ENCODE data around the gene PDP2.

The PDP2 gene, protein sequence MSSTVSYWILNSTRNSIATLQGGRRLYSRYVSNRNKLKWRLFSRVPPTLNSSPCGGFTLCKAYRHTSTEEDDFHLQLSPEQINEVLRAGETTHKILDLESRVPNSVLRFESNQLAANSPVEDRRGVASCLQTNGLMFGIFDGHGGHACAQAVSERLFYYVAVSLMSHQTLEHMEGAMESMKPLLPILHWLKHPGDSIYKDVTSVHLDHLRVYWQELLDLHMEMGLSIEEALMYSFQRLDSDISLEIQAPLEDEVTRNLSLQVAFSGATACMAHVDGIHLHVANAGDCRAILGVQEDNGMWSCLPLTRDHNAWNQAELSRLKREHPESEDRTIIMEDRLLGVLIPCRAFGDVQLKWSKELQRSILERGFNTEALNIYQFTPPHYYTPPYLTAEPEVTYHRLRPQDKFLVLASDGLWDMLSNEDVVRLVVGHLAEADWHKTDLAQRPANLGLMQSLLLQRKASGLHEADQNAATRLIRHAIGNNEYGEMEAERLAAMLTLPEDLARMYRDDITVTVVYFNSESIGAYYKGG

DNA sequence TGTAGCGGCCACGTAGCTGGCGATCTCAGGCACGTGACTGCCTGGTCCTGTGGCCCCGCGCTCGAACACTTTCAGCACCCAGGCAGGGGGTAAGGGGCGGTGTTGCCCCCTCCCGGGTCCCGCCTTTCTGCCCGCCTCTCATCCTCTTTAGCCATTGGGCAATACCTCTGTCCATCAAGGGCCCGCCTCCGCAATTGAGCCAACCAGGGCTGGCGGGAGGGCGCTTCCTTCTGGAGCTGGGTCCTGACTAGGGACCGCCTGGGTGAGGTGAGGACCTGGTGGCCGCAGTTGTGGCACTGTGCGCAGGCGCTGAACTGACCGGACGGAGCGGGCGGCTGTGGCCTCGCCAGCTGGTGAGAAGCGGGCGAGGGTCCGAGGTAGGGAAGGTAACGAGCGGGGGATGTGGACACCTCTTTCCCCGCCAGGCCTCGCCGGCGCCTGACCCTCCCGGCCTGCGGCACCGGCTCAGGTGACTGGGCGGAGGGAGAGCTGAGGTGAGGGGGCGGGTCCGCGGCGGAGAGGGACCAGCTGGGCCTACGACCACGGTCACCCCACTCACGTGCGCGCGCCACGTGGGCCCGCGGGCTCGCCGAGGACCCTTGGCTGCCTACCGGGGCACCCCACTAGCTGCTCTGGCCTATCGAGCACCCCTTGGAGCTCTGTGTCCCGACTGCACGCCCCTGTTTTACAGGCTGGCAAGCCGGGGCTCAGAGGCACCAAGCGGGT, at the start of gene PDP2:
TSS of gene PDP2 (plus strand) at position 228 of the 726 bp plus-strand sequence. CDS start 3,770 bp downstream, outside the sequence.
- Histone ChIP-seq H3K27me3 (ENCODE audit: control insufficient read depth in 1 of 2, insufficient read depth in 2 of 2, low read length in 2 of 2) (no peaks in the 10 kb centered on the region), H3K9me3 (ENCODE audit: control insufficient read depth in 2 of 2, low read length in 2 of 2) (no peaks in the 10 kb centered on the region), H3K4me1 (ENCODE audit: control insufficient read depth, insufficient read depth, low read length) (peaks cover 14% of the 10 kb centered on the region), H3K36me3 (ENCODE audit: control insufficient read depth in 2 of 2, insufficient read depth in 2 of 2, low read length in 2 of 2) (peaks cover 9 to 10% of the 10 kb centered on the region in 2 donors), H3K9ac (ENCODE audit: low read length in 2 of 2) (peak within 1 kb of the TSS; percentile 75 to 81), H3K27ac (ENCODE audit: low read length) (peak within 1 kb of the TSS; percentile 18), H3K4me3 (ENCODE audit: low read length in 2 of 2) (peak within 1 kb of the TSS; percentile 82 to 91)

DNA sequence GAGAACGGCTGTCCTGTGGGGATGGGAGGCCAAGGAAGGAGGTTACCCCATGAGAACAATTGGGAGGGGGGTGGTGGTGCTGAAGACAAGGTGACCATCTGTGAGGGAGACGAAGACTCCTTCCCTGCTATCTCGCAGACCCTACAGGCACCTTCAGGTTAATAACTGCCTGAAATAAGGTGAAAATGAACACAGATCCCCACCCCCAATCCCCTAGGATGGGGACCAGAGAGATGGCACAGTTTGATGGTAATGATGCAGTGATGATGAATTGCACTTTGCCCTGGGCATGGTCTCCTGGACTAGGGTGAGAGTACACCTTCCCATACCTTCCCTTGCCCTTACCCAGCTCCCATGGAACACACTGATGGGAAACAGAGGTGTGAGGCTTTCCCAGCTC, 48.1 kb upstream of the PDP2 start:
- Histone ChIP-seq H3K27ac (ENCODE audit: low read length) (no peak overlapping the region), H3K36me3 (ENCODE audit: control insufficient read depth in 2 of 2, insufficient read depth in 2 of 2, low read length in 2 of 2) (peaks cover 4% of the 10 kb centered on the region in 2 donors), H3K9me3 (ENCODE audit: control insufficient read depth in 2 of 2, low read length in 2 of 2) (no peaks in the 10 kb centered on the region), H3K4me1 (ENCODE audit: control insufficient read depth, insufficient read depth, low read length) (peaks cover 16% of the 10 kb centered on the region), H3K9ac (ENCODE audit: low read length in 2 of 2) (peak overlapping the region in 1 of 2 donors; percentile 21), H3K27me3 (ENCODE audit: control insufficient read depth in 1 of 2, insufficient read depth in 2 of 2, low read length in 2 of 2) (no peaks in the 10 kb centered on the region), H3K4me3 (ENCODE audit: low read length in 2 of 2) (no peak overlapping the region)

DNA sequence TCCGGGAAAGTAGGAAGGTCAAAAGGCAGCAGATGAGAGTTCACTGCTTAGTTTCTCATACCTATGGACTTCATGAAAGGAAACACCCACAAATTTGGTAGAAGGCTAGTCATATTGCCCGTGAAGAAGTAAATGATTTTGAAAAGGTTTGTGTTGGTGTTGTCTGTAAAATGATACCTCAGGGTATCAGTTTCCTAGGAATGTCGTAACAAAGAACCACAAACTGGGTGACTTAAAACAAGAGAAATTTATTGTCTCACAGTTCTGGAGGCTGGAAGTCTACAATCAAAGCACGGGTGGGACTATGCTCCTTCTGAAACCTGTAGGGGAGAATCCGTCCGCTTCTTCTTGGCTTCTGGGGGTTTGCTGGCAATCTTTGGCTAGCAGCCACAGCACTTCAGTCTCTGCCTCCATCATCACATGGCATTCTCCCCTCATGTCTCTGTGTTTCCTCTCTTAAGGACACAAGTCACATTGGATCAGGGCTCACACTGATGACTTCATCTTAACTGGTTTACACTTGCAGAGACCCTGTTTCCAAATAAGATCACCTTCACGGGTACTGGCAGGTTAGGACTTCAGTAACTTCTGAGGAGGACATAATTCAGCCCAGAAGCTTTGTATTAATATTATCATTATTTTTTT, 47.5 kb upstream of the PDP2 start:
- Histone ChIP-seq H3K36me3 (ENCODE audit: control insufficient read depth in 2 of 2, insufficient read depth in 2 of 2, low read length in 2 of 2) (peaks cover 2 to 3% of the 10 kb centered on the region in 2 donors), H3K4me1 (ENCODE audit: control insufficient read depth, insufficient read depth, low read length) (peaks cover 16% of the 10 kb centered on the region), H3K9me3 (ENCODE audit: control insufficient read depth in 2 of 2, low read length in 2 of 2) (no peaks in the 10 kb centered on the region), H3K27me3 (ENCODE audit: control insufficient read depth in 1 of 2, insufficient read depth in 2 of 2, low read length in 2 of 2) (no peaks in the 10 kb centered on the region), H3K27ac (ENCODE audit: low read length) (no peak overlapping the region), H3K9ac (ENCODE audit: low read length in 2 of 2) (no peak overlapping the region), H3K4me3 (ENCODE audit: low read length in 2 of 2) (no peak overlapping the region)

DNA sequence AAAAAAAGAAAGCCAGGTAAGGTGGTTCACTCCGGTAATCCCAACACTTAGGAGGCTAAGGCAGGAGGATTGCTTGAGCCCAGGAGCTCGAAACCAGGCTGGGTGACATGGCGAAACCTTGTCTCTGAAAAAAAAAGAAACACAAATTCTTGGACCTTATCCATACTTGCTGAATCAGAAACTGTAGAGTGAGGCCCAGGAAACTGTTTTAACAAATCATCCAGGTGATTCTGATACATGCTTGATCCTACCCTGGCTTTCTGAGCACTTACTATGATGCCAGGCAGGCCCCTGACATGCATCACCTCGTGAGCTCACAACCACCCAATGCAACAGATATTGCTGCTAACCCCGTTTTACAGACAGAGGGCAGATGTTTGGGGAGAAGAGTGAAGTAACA, 45.6 kb upstream of the PDP2 start:
- no peaks in the 10 kb centered on the region for H3K9me3 ChIP-seq (ENCODE audit: control insufficient read depth in 2 of 2, low read length in 2 of 2)
- no peak overlapping the region for H3K4me3 ChIP-seq (ENCODE audit: low read length in 2 of 2)
- no peaks in the 10 kb centered on the region for H3K36me3 ChIP-seq (ENCODE audit: control insufficient read depth in 2 of 2, insufficient read depth in 2 of 2, low read length in 2 of 2)
- H3K27me3 ChIP-seq (ENCODE audit: control insufficient read depth in 1 of 2, insufficient read depth in 2 of 2, low read length in 2 of 2) = no peaks in the 10 kb centered on the region
- no peak overlapping the region for H3K9ac ChIP-seq (ENCODE audit: low read length in 2 of 2)
- H3K4me1 ChIP-seq (ENCODE audit: control insufficient read depth, insufficient read depth, low read length) = peaks cover 6% of the 10 kb centered on the region
- no peak overlapping the region for H3K27ac ChIP-seq (ENCODE audit: low read length)

DNA sequence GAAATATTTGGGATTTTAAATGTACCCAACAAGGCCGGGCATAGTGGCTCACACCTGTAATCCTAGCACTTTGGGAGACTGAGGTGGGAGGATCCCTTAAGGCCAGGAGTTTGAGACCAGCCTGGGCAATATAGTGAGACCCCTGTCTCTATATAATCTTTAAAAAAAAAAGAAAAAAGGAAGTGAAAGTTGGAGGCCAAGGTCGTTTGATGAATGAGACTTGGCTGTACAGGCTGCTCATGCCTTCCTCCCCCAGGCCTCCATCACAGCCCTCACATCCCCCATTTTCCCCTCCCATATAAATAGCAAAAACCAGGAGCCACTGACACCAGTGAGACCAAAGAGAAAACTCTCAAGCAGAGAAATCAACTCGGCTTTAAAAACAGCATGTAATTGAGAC, 39.4 kb upstream of the PDP2 start:
- Histone ChIP-seq H3K4me3 (ENCODE audit: low read length in 2 of 2) (no peak overlapping the region), H3K9me3 (ENCODE audit: control insufficient read depth in 2 of 2, low read length in 2 of 2) (no peaks in the 10 kb centered on the region), H3K4me1 (ENCODE audit: control insufficient read depth, insufficient read depth, low read length) (peaks cover 11% of the 10 kb centered on the region), H3K27me3 (ENCODE audit: control insufficient read depth in 1 of 2, insufficient read depth in 2 of 2, low read length in 2 of 2) (peaks cover 18 to 24% of the 10 kb centered on the region in 2 donors), H3K36me3 (ENCODE audit: control insufficient read depth in 2 of 2, insufficient read depth in 2 of 2, low read length in 2 of 2) (no peaks in the 10 kb centered on the region), H3K27ac (ENCODE audit: low read length) (no peak overlapping the region), H3K9ac (ENCODE audit: low read length in 2 of 2) (no peak overlapping the region)

DNA sequence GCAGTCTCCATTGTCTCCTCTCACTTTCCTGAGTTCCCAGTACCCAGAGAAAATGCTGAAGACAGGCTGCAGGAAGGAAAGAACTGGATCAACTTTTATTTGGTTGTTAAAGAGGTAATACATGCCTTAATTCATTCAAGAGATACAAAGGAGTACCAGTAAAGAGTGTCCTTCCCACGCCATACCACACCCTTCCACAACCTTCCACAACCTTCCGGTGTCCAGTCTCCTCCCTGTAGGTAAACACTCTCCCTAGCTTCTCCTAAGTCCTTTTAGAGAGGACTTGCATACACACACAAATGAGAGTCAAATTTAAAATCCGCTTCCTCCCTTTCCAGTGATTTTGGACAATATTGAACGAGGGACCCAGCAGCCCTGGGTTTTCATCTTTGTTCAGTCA, 38.9 kb upstream of the PDP2 start:
- Histone ChIP-seq H3K9me3 (ENCODE audit: control insufficient read depth in 2 of 2, low read length in 2 of 2) (no peaks in the 10 kb centered on the region), H3K36me3 (ENCODE audit: control insufficient read depth in 2 of 2, insufficient read depth in 2 of 2, low read length in 2 of 2) (no peaks in the 10 kb centered on the region), H3K9ac (ENCODE audit: low read length in 2 of 2) (no peak overlapping the region), H3K4me3 (ENCODE audit: low read length in 2 of 2) (no peak overlapping the region), H3K27me3 (ENCODE audit: control insufficient read depth in 1 of 2, insufficient read depth in 2 of 2, low read length in 2 of 2) (peaks cover 22 to 29% of the 10 kb centered on the region in 2 donors), H3K27ac (ENCODE audit: low read length) (no peak overlapping the region), H3K4me1 (ENCODE audit: control insufficient read depth, insufficient read depth, low read length) (peaks cover 11% of the 10 kb centered on the region)

DNA sequence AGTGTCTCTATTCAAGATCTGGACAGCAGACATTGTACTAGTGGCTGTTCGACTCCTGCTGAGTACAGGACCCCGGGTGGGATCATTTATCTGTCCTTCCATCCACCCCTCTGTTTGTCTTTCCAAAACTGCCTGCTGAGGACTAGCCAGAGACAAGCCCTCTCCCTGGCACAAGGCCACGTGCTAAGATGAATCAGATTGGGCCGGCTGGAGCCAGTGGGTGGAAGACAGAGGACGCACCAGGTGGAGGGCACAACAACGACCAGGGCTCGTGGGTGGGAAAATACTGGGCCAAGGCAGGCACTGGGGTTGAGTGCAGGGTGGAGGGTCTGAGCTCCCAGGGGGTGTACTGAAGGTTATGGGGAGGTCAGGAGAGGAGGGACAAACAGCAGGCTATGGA, 37.5 kb upstream of the PDP2 start:
- no peaks in the 10 kb centered on the region for H3K9me3 ChIP-seq (ENCODE audit: control insufficient read depth in 2 of 2, low read length in 2 of 2)
- peaks cover 29 to 31% of the 10 kb centered on the region in 2 donors for H3K27me3 ChIP-seq (ENCODE audit: control insufficient read depth in 1 of 2, insufficient read depth in 2 of 2, low read length in 2 of 2)
- no peaks in the 10 kb centered on the region for H3K36me3 ChIP-seq (ENCODE audit: control insufficient read depth in 2 of 2, insufficient read depth in 2 of 2, low read length in 2 of 2)
- peaks cover 11% of the 10 kb centered on the region for H3K4me1 ChIP-seq (ENCODE audit: control insufficient read depth, insufficient read depth, low read length)
- no peak overlapping the region for H3K4me3 ChIP-seq (ENCODE audit: low read length in 2 of 2)
- H3K27ac ChIP-seq (ENCODE audit: low read length) = no peak overlapping the region
- H3K9ac ChIP-seq (ENCODE audit: low read length in 2 of 2) = no peak overlapping the region

DNA sequence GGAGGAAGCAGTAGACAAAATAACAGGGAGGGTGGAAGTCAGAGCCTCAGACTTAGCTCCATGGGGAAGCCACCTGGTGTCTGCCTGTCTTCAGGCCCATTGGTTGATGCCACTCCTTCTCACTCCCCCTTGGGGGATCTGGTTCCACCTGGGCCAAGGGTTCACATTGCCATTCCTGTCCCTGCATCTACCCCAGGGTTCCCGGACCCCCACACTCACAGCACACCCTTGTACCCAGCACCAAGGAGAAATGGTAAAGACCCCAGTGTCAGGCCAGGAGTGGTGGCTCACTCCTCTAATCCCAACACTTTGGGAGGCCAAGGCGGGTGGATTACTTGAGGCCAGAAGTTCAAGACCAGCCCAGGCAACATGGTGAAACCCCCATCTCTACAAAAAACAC, 37.1 kb upstream of the PDP2 start:
- Histone ChIP-seq H3K36me3 (ENCODE audit: control insufficient read depth in 2 of 2, insufficient read depth in 2 of 2, low read length in 2 of 2) (no peaks in the 10 kb centered on the region), H3K27ac (ENCODE audit: low read length) (no peak overlapping the region), H3K9ac (ENCODE audit: low read length in 2 of 2) (no peak overlapping the region), H3K9me3 (ENCODE audit: control insufficient read depth in 2 of 2, low read length in 2 of 2) (no peaks in the 10 kb centered on the region), H3K27me3 (ENCODE audit: control insufficient read depth in 1 of 2, insufficient read depth in 2 of 2, low read length in 2 of 2) (peaks cover 29 to 31% of the 10 kb centered on the region in 2 donors), H3K4me3 (ENCODE audit: low read length in 2 of 2) (no peak overlapping the region), H3K4me1 (ENCODE audit: control insufficient read depth, insufficient read depth, low read length) (peaks cover 11% of the 10 kb centered on the region)

DNA sequence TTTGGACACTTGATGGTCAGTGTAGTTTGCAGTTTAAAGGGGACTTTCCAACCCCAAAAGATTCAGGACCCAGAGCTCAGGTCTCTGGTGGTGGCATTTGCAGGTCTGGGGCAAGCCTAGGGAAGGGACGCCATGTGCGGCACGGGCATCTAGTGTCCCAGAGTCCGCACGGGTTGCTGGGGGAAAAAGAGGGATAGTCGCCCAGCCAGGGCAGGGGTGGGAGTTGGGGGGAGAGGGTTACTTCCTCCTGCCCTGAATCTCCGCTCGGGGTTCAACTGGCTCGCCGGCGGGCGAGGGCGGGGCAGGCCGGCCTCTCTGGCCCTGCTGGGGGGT, 36.3 kb upstream of the PDP2 start:
- Histone ChIP-seq H3K4me3 (ENCODE audit: low read length in 2 of 2) (peak overlapping the region; percentile 59 to 69), H3K9me3 (ENCODE audit: control insufficient read depth in 2 of 2, low read length in 2 of 2) (no peaks in the 10 kb centered on the region), H3K27me3 (ENCODE audit: control insufficient read depth in 1 of 2, insufficient read depth in 2 of 2, low read length in 2 of 2) (peaks cover 29 to 31% of the 10 kb centered on the region in 2 donors), H3K27ac (ENCODE audit: low read length) (no peak overlapping the region), H3K36me3 (ENCODE audit: control insufficient read depth in 2 of 2, insufficient read depth in 2 of 2, low read length in 2 of 2) (no peaks in the 10 kb centered on the region), H3K4me1 (ENCODE audit: control insufficient read depth, insufficient read depth, low read length) (peaks cover 11% of the 10 kb centered on the region), H3K9ac (ENCODE audit: low read length in 2 of 2) (no peak overlapping the region)

DNA sequence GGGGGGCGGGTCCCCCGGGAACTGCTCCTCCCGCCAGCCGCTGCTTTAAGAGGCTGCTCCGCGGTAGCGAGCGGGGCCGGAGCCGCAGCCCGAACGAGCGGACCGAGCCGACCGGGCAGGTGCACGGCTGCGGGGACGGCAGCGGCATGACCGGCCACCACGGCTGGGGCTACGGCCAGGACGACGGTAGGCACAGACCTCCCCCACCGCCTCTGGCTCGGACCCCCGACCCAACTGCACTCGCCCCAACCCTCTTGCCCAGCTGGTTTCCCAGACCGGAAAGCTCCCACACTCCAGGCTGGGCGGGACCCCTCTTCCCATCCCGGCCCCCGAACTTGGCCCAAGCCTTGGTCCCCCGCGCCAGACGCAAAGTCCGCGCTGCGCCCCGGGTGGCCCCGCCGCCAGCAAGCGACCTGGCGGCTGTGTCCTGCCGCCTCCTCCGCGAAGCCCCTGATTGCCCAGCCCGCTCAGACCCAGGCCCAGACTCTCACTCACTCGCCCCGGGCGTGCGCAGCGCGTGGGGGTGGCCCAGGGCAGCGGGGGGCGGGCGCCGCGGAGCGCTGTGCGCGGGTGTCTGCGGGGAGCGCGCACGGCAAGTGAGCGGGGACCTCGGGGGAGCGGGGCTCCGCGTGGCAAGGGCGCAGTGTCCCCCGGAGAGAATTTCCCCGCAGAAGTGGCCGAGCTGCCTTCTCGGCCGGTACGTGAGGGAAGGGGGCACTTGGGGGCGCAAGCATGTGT, 35.8 kb upstream of the PDP2 start, which contains the start of gene CA7:
TSS of gene CA7 (plus strand) at position 73 of the 738 bp plus-strand sequence. CDS start at position 147, 74 bp downstream.
- Histone ChIP-seq H3K9ac (ENCODE audit: low read length in 2 of 2) (peak within 1 kb of the TSS in 1 of 2 donors; percentile 22), H3K4me1 (ENCODE audit: control insufficient read depth, insufficient read depth, low read length) (peaks cover 11% of the 10 kb centered on the region), H3K36me3 (ENCODE audit: control insufficient read depth in 2 of 2, insufficient read depth in 2 of 2, low read length in 2 of 2) (no peaks in the 10 kb centered on the region), H3K27me3 (ENCODE audit: control insufficient read depth in 1 of 2, insufficient read depth in 2 of 2, low read length in 2 of 2) (peaks cover 29 to 31% of the 10 kb centered on the region in 2 donors), H3K27ac (ENCODE audit: low read length) (no peak within 1 kb of the TSS), H3K9me3 (ENCODE audit: control insufficient read depth in 2 of 2, low read length in 2 of 2) (no peaks in the 10 kb centered on the region), H3K4me3 (ENCODE audit: low read length in 2 of 2) (peak within 1 kb of the TSS; percentile 59 to 69)
